K562 (cell line): Measurements from ENCODE around the gene TPMT. TPM values are rescaled to one million over a fixed set of nuclear protein-coding genes. Genes with fewer than 3 reads are reported as not detected.
A peak's percentile ranks its signal among the peaks of the same experiment; 100 is the strongest.

ENCODE experiments used
- ATAC-seq: fragments of 200-7000 bp; cut with Tn5 transposase; 3 replicates; pipeline ENCODE4 v1.9.1; 2020; ENCODE audit warnings: moderate library complexity
- BruUV-seq: library from RNA; stranded (reverse); fragments of 400-500 nt; replicated peaks from 2 replicates; lab custom pipeline; 2021; lab: Mats Ljungman, UMichigan
- CTCF ChIA-PET: fragments of 300-600 bp; formaldehyde crosslinking; extraction: SDS; loops from one replicate; lab custom pipeline; 2021; ENCODE audit warnings: low intra/inter-chr PET ratio; lab: Yijun Ruan, JAX
- POLR2A ChIA-PET: fragments of 300-600, 350-650 bp; sonication (Branson Sonifier 250); formaldehyde crosslinking; extraction: SDS; loops from one replicate; lab custom pipeline; 2021; ENCODE audit warnings: antibody characterized with exemption, inconsistent platforms; lab: Yijun Ruan, JAX
- DNase-seq, 4 experiments: peaks; one replicate each; pipeline versions ENCODE4 v3.0.0 to v3.0.0-alpha.2; 2011 to 2018; ENCODE audit warnings: low spot score in 3 of 4, mixed read lengths in 3 of 4; ENCODE audit errors: extremely low read depth in 1 of 4
- FAIRE-seq: peaks from 2 replicates; lab custom pipeline; 2011; peaks lifted over from hg19 to GRCh38; lab: Jason Lieb, UNC
- H2AFZ ChIP-seq: 2 replicates; pipeline ENCODE4 v1.6.0; 2011; ENCODE audit warnings: low read depth, low read length, control low read depth, inconsistent platforms
- H3K27ac ChIP-seq: fragments of 200-600 bp; 3 replicates; pipeline ENCODE4 v1.8.0; 2011; ENCODE audit warnings: low read depth, mild to moderate bottlenecking, control low read depth, inconsistent platforms, low read length, moderate library complexity, mixed read lengths; ENCODE audit errors: extremely low read depth
- H3K27me3 ChIP-seq, 2 experiments: fragments of 300-600 bp in 1 of 2; 2 replicates in 1 of 2; 3 replicates in 1 of 2; pipeline versions ENCODE4 v1.6.0 to v1.8.0; 2011; ENCODE audit warnings: inconsistent platforms in 2 of 2, low read length in 2 of 2, mild to moderate bottlenecking in 1 of 2, mixed read lengths in 1 of 2, moderate library complexity in 1 of 2; ENCODE audit not compliant: control insufficient read depth in 2 of 2, insufficient read depth in 2 of 2
- H3K36me3 ChIP-seq: fragments of 300-600 bp; 3 replicates; pipeline ENCODE4 v1.8.0; 2011; ENCODE audit warnings: mild to moderate bottlenecking, low read length, inconsistent platforms; ENCODE audit not compliant: control insufficient read depth, insufficient read depth
- H3K4me1 ChIP-seq, 2 experiments: fragments of 200-600 bp in 1 of 2; replicated peaks in 1 of 2; 2 replicates in 1 of 2; 3 replicates in 1 of 2; pipeline versions ENCODE4 v1.5.1 to v1.8.0; 2011; ENCODE audit warnings: inconsistent platforms in 2 of 2, low read length in 2 of 2, mild to moderate bottlenecking in 1 of 2, mixed read lengths in 1 of 2, moderate library complexity in 1 of 2; ENCODE audit not compliant: control insufficient read depth in 2 of 2, insufficient read depth in 2 of 2
- H3K4me2 ChIP-seq: 2 replicates; pipeline ENCODE4 v1.6.1; 2011; ENCODE audit warnings: low read length, control low read depth, inconsistent platforms, mixed read lengths; ENCODE audit not compliant: insufficient read depth
- H3K4me3 ChIP-seq: fragments of 200-600 bp; sonication (generic), shearing (Covaris generic); 2 replicates; pipeline ENCODE4 v1.5.1; 2016; ENCODE audit warnings: control low read depth, inconsistent platforms
- H3K79me2 ChIP-seq: fragments of 200-600 bp; 3 replicates; pipeline ENCODE4 v1.8.0; 2011; ENCODE audit warnings: low read length, inconsistent platforms; ENCODE audit not compliant: control insufficient read depth, insufficient read depth
- H3K9ac ChIP-seq, 2 experiments: 2 replicates each; pipeline versions ENCODE4 v1.6.0 to v1.6.1; 2011; ENCODE audit warnings: low read depth in 2 of 2, low read length in 2 of 2, control low read depth in 1 of 2, inconsistent platforms in 1 of 2, mild to moderate bottlenecking in 1 of 2, mixed read lengths in 1 of 2; ENCODE audit not compliant: insufficient read depth in 1 of 2
- H3K9me1 ChIP-seq: one replicate; pipeline ENCODE4 v1.6.0; 2011; ENCODE audit warnings: inconsistent platforms, mild to moderate bottlenecking, low read length, moderate library complexity; ENCODE audit not compliant: control insufficient read depth, insufficient read depth
- H3K9me3 ChIP-seq: replicated peaks from 2 replicates; pipeline ENCODE4 v1.5.1; 2011; ENCODE audit warnings: low read depth, low read length, inconsistent platforms; ENCODE audit not compliant: control insufficient read depth, insufficient read depth
- H4K20me1 ChIP-seq: replicated peaks from 2 replicates; pipeline ENCODE4 v1.6.1; 2011; ENCODE audit warnings: low read length, inconsistent platforms, mixed read lengths; ENCODE audit not compliant: control insufficient read depth, insufficient read depth
- SP2 ChIP-seq: IDR thresholded peaks from 2 replicates; pipeline ENCODE4 v1.6.1; 2011; ENCODE audit warnings: mild to moderate bottlenecking, low read depth, low read length, moderate library complexity; ENCODE audit not compliant: poor library complexity, severe bottlenecking; ENCODE audit errors: extremely low read depth
- ZNF121 ChIP-seq: sonication (generic); formaldehyde crosslinking; conservative IDR thresholded peaks from 2 replicates; pipeline ENCODE4 v1.8.0; 2022; ENCODE audit warnings: missing genetic modification reagents
- WGBS: fragments of 100-300 bp; shearing (Covaris generic); methylation state at CpG from one replicate; pipeline ENCODE4 v1.1.6; 2016; ENCODE audit warnings: low coverage, mixed read lengths; ENCODE audit not compliant: insufficient coverage; ENCODE audit errors: missing lambda C conversion rate; 5-methylcytosine and 5-hydroxymethylcytosine counted together
- in situ Hi-C: fragments of 300-500 bp; cut with MboI; formaldehyde crosslinking; loops from 4 replicates; pipeline ENCODE4 v1.15.0; 2018; ENCODE audit warnings: inconsistent platforms, mixed read lengths
- intact Hi-C: fragments of 100-400 bp; cut with micrococcal nuclease; formaldehyde crosslinking; loops from 2 replicates; pipeline ENCODE4 v1.14.2; 2022
- polyA plus RNA-seq, 8 experiments: library from polyadenylated mRNA; depleted of rRNA in 4 of 8; stranded (reverse) in 5 of 8; unstranded in 3 of 8; fragments of >200 nt; fragmentation: Nextera tagmentation in 2 of 8; fragmentation: Illumina TruSeq in 1 of 8; extraction: Ambion mirVana in 2 of 8; extraction: Trizol in 1 of 8; gene quantifications; 2 replicates each; pipeline versions ENCODE4 v1.2.1 to v1.2.3, GENCODE V29; 2011 to 2014; ENCODE audit warnings: inconsistent platforms in 1 of 8, missing spikeins in 1 of 8
- total RNA-seq, 7 experiments: library from RNA; depleted of rRNA in 6 of 7; stranded (reverse); fragments of >200 nt in 6 of 7; fragmentation: Illumina TruSeq in 2 of 7; extraction: Trizol in 2 of 7; gene quantifications; 2 replicates each; pipeline versions ENCODE4 v1.2.1 to v1.2.3, GENCODE V29; 2011 to 2021; ENCODE audit warnings: low replicate concordance in 1 of 7
- TF ChIP-seq, protein P1 (sequence below): sonication (generic); formaldehyde crosslinking; IDR thresholded peaks from 2 replicates; pipeline ENCODE4 v1.8.1; 2023; ENCODE audit warnings: mild to moderate bottlenecking, missing genetic modification reagents

Gene TPMT
- total and polyA plus RNA-seq, 9 of the 15 experiments (the other 6 are each of a cell fraction or from before 2014, with no cell fraction given): 24.2 to 67.4 (median 46.5) TPM

DNA sequence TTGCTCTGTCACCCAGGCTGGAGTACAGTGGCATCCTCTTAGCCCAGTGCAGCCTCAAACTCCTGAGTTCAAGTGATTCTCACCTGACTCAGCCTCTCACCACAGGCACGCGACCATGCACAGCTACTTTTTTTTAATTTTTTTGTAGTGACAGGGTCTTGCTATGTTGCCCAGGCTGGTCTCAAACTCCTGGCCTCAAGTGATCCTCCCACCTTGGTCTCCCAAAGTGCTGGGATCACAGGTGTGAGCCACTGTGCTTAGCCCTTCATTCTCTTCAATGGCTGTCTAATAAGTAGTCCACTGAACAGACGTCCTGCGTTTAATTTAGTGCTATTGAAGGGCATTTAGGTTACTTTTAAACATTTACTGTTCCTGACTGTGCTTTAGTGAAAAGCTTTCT lies 27.7 kb upstream of the TPMT start:
- Histone ChIP-seq H3K36me3 (peaks cover 35% of the 10 kb centered on the region; the same call in 2 of the 3 replicates), H3K4me2 (no peak overlapping the region), H3K79me2 (no peaks in the 10 kb centered on the region; the same call in 1 of the 3 replicates), H3K9ac (no peak overlapping the region), H3K4me3 (no peak overlapping the region), H2AFZ (no peak overlapping the region), H3K4me1 (no peaks in the 10 kb centered on the region; a peak in 1 of 5 replicates)
- no TSS peak for BruUV-seq
- TF ChIP-seq ZNF121 (CRISPR knock-in tag): peak; percentile 54; the same call in 1 of the 2 replicates
- TF ChIP-seq, protein P1, sequence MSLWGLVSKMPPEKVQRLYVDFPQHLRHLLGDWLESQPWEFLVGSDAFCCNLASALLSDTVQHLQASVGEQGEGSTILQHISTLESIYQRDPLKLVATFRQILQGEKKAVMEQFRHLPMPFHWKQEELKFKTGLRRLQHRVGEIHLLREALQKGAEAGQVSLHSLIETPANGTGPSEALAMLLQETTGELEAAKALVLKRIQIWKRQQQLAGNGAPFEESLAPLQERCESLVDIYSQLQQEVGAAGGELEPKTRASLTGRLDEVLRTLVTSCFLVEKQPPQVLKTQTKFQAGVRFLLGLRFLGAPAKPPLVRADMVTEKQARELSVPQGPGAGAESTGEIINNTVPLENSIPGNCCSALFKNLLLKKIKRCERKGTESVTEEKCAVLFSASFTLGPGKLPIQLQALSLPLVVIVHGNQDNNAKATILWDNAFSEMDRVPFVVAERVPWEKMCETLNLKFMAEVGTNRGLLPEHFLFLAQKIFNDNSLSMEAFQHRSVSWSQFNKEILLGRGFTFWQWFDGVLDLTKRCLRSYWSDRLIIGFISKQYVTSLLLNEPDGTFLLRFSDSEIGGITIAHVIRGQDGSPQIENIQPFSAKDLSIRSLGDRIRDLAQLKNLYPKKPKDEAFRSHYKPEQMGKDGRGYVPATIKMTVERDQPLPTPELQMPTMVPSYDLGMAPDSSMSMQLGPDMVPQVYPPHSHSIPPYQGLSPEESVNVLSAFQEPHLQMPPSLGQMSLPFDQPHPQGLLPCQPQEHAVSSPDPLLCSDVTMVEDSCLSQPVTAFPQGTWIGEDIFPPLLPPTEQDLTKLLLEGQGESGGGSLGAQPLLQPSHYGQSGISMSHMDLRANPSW (CRISPR knock-in tag): no peak
- no peak for TF ChIP-seq SP2
- TF ChIP-seq, all 486 proteins: peak for 1
- ATAC-seq (no peak), FAIRE-seq (no peak), DNase-seq (no peak)
- WGBS: 72% methylated on average over 4 of the region's 4 CpGs
- no peaks in the 10 kb centered on the region for H3K9me3 ChIP-seq
- ChIA-PET CTCF (no interaction called here), POLR2A (no interaction called here)
- H3K27me3 ChIP-seq: no peaks in the 10 kb centered on the region
- in situ Hi-C loops (no loop called here), intact Hi-C loops (no loop called here)
- H3K9me1 ChIP-seq: no peaks in the 10 kb centered on the region
- no peak overlapping the region for H3K27ac ChIP-seq
- H4K20me1 ChIP-seq: no peaks in the 10 kb centered on the region
